DOHH2 (cell line): ENCODE results near the gene BCL2L11.

Source experiments
- H3F3A ChIP-seq: fragments of 200-600 bp; sonication (generic), shearing (Covaris generic); 2 replicates; pipeline ENCODE4 v1.6.0; 2016; ENCODE audit warnings: antibody characterized with exemption, mild to moderate bottlenecking; ENCODE audit not compliant: control insufficient read depth, insufficient read depth
- H3K27ac ChIP-seq: fragments of 200-600 bp; sonication (generic); 2 replicates; pipeline ENCODE4 v1.5.1; 2014; ENCODE audit warnings: low read depth, mild to moderate bottlenecking, low read length, moderate library complexity
- H3K27me3 ChIP-seq: fragments of 200-600 bp; sonication (generic); 2 replicates; pipeline ENCODE4 v1.6.1; 2014; ENCODE audit warnings: mild to moderate bottlenecking, low read length, mixed read lengths; ENCODE audit not compliant: control insufficient read depth
- H3K36me3 ChIP-seq: fragments of 200-600 bp; sonication (generic); 2 replicates; pipeline ENCODE4 v1.6.1; 2014; ENCODE audit warnings: mild to moderate bottlenecking, low read length, moderate library complexity, mixed read lengths; ENCODE audit not compliant: control insufficient read depth
- H3K4me1 ChIP-seq: fragments of 200-600 bp; sonication (generic); 2 replicates; pipeline ENCODE4 v1.6.1; 2014; ENCODE audit warnings: mild to moderate bottlenecking, low read length, mixed read lengths; ENCODE audit not compliant: control insufficient read depth
- H3K4me2 ChIP-seq: fragments of 200-600 bp; sonication (generic); 2 replicates; pipeline ENCODE4 v1.6.0; 2014; ENCODE audit warnings: mild to moderate bottlenecking, low read length, moderate library complexity
- H3K4me3 ChIP-seq: fragments of 200-600 bp; sonication (generic); 2 replicates; pipeline ENCODE4 v1.5.1; 2014; ENCODE audit warnings: mild to moderate bottlenecking, low read length, mixed read lengths
- H3K79me2 ChIP-seq: fragments of 200-600 bp; sonication (generic); 2 replicates; pipeline ENCODE4 v1.6.1; 2014; ENCODE audit warnings: mild to moderate bottlenecking, low read length, mixed read lengths; ENCODE audit not compliant: control insufficient read depth
- H3K9me2 ChIP-seq: fragments of 200-600 bp; sonication (generic); replicated peaks from 2 replicates; pipeline ENCODE4 v1.6.1; 2014; ENCODE audit warnings: mild to moderate bottlenecking, low read length, mixed read lengths; ENCODE audit not compliant: control insufficient read depth
- H3K9me3 ChIP-seq: fragments of 200-600 bp; sonication (generic); 2 replicates; pipeline ENCODE4 v1.6.1; 2014; ENCODE audit warnings: antibody characterized with exemption, low read length, mixed read lengths; ENCODE audit not compliant: control insufficient read depth, insufficient read depth
- H4K20me1 ChIP-seq: fragments of 200-600 bp; sonication (generic); 2 replicates; pipeline ENCODE4 v1.6.0; 2014; ENCODE audit warnings: low read depth, mild to moderate bottlenecking, antibody characterized with exemption, low read length, moderate library complexity; ENCODE audit not compliant: control insufficient read depth, insufficient read depth
- EZH2phosphoT487 ChIP-seq: fragments of 200-600 bp; sonication (generic); IDR thresholded peaks from 2 replicates; pipeline ENCODE4 v1.6.1; 2017; ENCODE audit warnings: borderline replicate concordance, mild to moderate bottlenecking, antibody characterized with exemption, low read length, moderate library complexity, mixed read lengths
- TF ChIP-seq, protein P1 (sequence below): fragments of 200-600 bp; sonication (generic); IDR thresholded peaks from one replicate; pipeline ENCODE4 v1.5.1; 2014; ENCODE audit warnings: antibody characterized with exemption, mild to moderate bottlenecking, low read depth, low read length; ENCODE audit not compliant: poor library complexity, severe bottlenecking

The BCL2L11 gene

DNA sequence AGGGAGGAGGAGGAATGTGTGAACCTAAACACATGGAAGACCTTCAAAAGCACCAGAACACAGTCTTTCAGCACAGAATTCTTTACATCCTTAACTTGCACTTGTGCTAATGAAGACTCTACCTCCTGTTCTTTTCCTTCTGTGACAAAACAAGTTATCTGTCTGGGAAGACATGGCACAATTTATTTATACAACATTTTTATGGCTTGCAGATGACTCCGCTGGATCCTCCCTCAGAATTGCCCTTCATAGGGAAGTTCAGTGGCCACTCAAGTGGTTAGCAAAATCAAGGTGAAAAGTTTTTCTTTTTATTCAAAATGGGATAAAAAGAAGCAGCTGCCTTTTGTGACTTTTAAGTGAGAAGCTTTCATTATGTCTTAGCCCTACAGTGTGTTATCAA, 21.4 kb downstream of the BCL2L11 start:
- TF ChIP-seq EZH2phosphoT487 = no peak
- TF ChIP-seq, protein P1, sequence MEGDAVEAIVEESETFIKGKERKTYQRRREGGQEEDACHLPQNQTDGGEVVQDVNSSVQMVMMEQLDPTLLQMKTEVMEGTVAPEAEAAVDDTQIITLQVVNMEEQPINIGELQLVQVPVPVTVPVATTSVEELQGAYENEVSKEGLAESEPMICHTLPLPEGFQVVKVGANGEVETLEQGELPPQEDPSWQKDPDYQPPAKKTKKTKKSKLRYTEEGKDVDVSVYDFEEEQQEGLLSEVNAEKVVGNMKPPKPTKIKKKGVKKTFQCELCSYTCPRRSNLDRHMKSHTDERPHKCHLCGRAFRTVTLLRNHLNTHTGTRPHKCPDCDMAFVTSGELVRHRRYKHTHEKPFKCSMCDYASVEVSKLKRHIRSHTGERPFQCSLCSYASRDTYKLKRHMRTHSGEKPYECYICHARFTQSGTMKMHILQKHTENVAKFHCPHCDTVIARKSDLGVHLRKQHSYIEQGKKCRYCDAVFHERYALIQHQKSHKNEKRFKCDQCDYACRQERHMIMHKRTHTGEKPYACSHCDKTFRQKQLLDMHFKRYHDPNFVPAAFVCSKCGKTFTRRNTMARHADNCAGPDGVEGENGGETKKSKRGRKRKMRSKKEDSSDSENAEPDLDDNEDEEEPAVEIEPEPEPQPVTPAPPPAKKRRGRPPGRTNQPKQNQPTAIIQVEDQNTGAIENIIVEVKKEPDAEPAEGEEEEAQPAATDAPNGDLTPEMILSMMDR = no peak
- Histone ChIP-seq H3K4me2 (no peak overlapping the region), H3K4me1 (peaks cover 10% of the 10 kb centered on the region; the same call in 1 of the 2 replicates), H3K27me3 (no peaks in the 10 kb centered on the region), H3F3A (no peaks in the 10 kb centered on the region), H3K9me3 (no peaks in the 10 kb centered on the region), H4K20me1 (peaks cover 4% of the 10 kb centered on the region), H3K9me2 (no peaks in the 10 kb centered on the region), H3K4me3 (no peak overlapping the region), H3K79me2 (peaks cover 94% of the 10 kb centered on the region), H3K27ac (no peak overlapping the region), H3K36me3 (peaks cover 89% of the 10 kb centered on the region)

DNA sequence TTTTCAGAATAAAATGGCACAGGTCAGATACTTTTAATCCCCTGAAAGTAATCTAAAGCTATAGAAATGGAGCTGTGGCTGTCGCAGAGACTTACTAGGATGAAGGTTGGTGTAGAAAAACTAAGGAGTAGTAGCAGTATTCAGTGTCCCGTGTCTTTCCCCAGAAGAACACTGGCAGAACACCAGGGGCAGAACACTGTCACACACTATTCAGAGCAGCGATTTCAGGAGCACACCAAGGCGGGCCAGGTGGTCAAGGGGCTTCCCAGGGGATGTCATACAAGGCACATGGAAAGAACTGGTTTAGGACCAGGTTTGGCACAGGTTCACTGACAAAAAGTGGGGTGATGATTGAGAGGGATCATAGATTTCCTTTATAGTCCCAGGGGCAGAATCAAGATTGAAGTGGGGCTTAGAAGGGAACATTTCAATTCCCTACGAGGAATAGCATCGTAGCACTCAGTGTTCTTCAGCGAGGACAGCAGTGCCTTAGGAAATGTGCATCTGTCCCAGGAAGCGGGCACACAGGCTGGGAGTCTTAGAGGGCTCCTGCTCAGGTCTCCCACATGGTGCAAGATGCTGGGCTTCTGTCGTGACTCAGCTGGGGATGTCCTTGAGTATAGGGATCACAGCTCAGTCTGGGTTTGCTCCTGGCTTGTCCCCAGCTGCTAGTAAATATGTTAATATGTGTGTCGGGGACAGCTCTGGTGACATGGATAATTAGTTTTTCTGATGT, 22.6 kb downstream of the BCL2L11 start:
- Histone ChIP-seq H3K27ac (no peak overlapping the region), H3K4me2 (no peak overlapping the region), H3K27me3 (no peaks in the 10 kb centered on the region), H3K79me2 (peaks cover 95% of the 10 kb centered on the region), H3K36me3 (peaks cover 89% of the 10 kb centered on the region), H3K9me3 (no peaks in the 10 kb centered on the region), H3F3A (no peaks in the 10 kb centered on the region), H3K9me2 (no peaks in the 10 kb centered on the region), H3K4me3 (no peak overlapping the region), H4K20me1 (peaks cover 3% of the 10 kb centered on the region; the same call in 1 of the 2 replicates), H3K4me1 (peaks cover 21% of the 10 kb centered on the region)
- TF ChIP-seq EZH2phosphoT487 = no peak
- TF ChIP-seq, protein P1 = no peak

DNA sequence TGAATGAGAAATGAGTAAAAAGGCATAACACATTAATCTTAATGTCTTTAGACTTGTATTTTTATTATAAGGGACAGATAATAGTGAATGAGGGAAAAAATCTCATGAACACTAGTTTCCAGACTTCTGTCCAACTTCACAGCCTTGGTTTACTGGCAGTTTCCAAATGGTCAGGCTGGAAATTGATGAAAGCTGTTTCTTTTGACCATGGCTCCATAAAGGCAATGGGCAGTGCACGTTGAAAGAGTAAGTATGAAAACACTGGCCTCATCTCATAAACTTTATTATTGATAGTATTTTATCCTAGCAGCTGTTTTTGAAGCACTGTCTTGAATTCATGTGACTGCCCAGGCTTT, 23.1 kb downstream of the BCL2L11 start:
- peaks cover 89% of the 10 kb centered on the region for H3K36me3 ChIP-seq
- no peak for TF ChIP-seq EZH2phosphoT487
- TF ChIP-seq, protein P1 = no peak
- no peaks in the 10 kb centered on the region for H3K9me2 ChIP-seq
- H3F3A ChIP-seq = no peaks in the 10 kb centered on the region
- H3K9me3 ChIP-seq = no peaks in the 10 kb centered on the region
- no peak overlapping the region for H3K27ac ChIP-seq
- H3K4me3 ChIP-seq = no peak overlapping the region
- H4K20me1 ChIP-seq = peaks cover 3% of the 10 kb centered on the region; the same call in 1 of the 2 replicates
- peaks cover 95% of the 10 kb centered on the region for H3K79me2 ChIP-seq
- H3K4me1 ChIP-seq = peaks cover 24% of the 10 kb centered on the region
- H3K4me2 ChIP-seq = no peak overlapping the region
- H3K27me3 ChIP-seq = no peaks in the 10 kb centered on the region
